Panc1 (cell line): ENCODE data around the gene PRPH. TPM values are rescaled to one million over a fixed set of nuclear protein-coding genes. Genes with fewer than 3 reads are reported as not detected.

Experiments
- ATAC-seq: fragments of 200-7000 bp; cut with Tn5 transposase; 2 replicates; pipeline ENCODE4 v1.9.1; 2020; ENCODE audit warnings: mild to moderate bottlenecking, moderate library complexity
- BruUV-seq: library from RNA; stranded (reverse); fragments of 400-500 nt; replicated peaks from 2 replicates; lab custom pipeline; 2021; lab: Mats Ljungman, UMichigan
- CTCF ChIA-PET: fragments of 300-600 bp; sonication (Branson Sonifier 250); formaldehyde crosslinking; loops from one replicate; lab custom pipeline; 2022; ENCODE audit warnings: antibody characterized with exemption; lab: Charles Lee
- POLR2A ChIA-PET: fragments of 300-600 bp; sonication (Branson Sonifier 250); formaldehyde crosslinking; loops from one replicate; lab custom pipeline; 2022; ENCODE audit warnings: antibody characterized with exemption; lab: Charles Lee
- DNase-seq: peaks from one replicate; pipeline ENCODE4 v3.0.0-alpha.2; 2010; ENCODE audit warnings: low read depth, low spot score
- H3K27ac ChIP-seq: 2 replicates; pipeline ENCODE4 v1.5.1; 2011; ENCODE audit warnings: mild to moderate bottlenecking, low read length, inconsistent platforms
- H3K27me3 ChIP-seq: fragments of 200-500 bp; sonication (Bioruptor generic); 2 replicates; pipeline ENCODE4 v1.6.0; 2014; ENCODE audit warnings: low read length, inconsistent platforms; ENCODE audit not compliant: control insufficient read depth, insufficient read depth
- H3K36me3 ChIP-seq: fragments of 200-500 bp; sonication (Bioruptor generic); 2 replicates; pipeline ENCODE4 v1.5.1; 2014; ENCODE audit warnings: inconsistent platforms, mild to moderate bottlenecking, low read length, moderate library complexity; ENCODE audit not compliant: control insufficient read depth, insufficient read depth
- H3K4me1 ChIP-seq: 2 replicates; pipeline ENCODE4 v1.5.1; 2011; ENCODE audit warnings: inconsistent platforms, mild to moderate bottlenecking, low read length, moderate library complexity; ENCODE audit not compliant: control insufficient read depth, insufficient read depth
- H3K4me3 ChIP-seq, 2 experiments: 2 replicates each; pipeline ENCODE4 v1.5.1; 2011 to 2012; ENCODE audit warnings: low read depth in 2 of 2, low read length in 2 of 2, mild to moderate bottlenecking in 2 of 2, inconsistent platforms in 1 of 2, moderate library complexity in 1 of 2
- H3K9me3 ChIP-seq: fragments of 200-500 bp; sonication (Bioruptor generic); 2 replicates; pipeline ENCODE4 v1.5.1; 2014; ENCODE audit warnings: low read depth, mild to moderate bottlenecking, inconsistent platforms, low read length, moderate library complexity; ENCODE audit not compliant: control insufficient read depth, insufficient read depth
- POLR2AphosphoS5 ChIP-seq: IDR thresholded peaks from 2 replicates; pipeline ENCODE4 v1.6.1; 2012; ENCODE audit warnings: mild to moderate bottlenecking, low read depth, low read length, moderate library complexity
- SIN3A ChIP-seq: IDR thresholded peaks from 2 replicates; pipeline ENCODE4 v1.6.1; 2012; ENCODE audit warnings: low read depth, mild to moderate bottlenecking, low read length, moderate library complexity, borderline replicate concordance; ENCODE audit not compliant: insufficient read depth
- TCF7L2 ChIP-seq: IDR thresholded peaks from 2 replicates; pipeline ENCODE4 v1.6.1; 2011; ENCODE audit warnings: mild to moderate bottlenecking, low read depth, low read length, inconsistent platforms
- in situ Hi-C: cut with HindIII; loops from 2 replicates; pipeline ENCODE4 v1.10.0; 2016; ENCODE audit warnings: low sequenced_read_pairs, low pct_unique_long_range_greater_than_20kb
- intact Hi-C: fragments of 100-400 bp; cut with micrococcal nuclease; formaldehyde crosslinking; loops from one replicate; pipeline ENCODE4 v1.10.0; 2022; ENCODE audit not compliant: unreplicated experiment
- total RNA-seq: library from RNA; stranded (reverse); gene quantifications from one replicate; pipeline ENCODE4 v1.2.1, GENCODE V29; 2021; ENCODE audit not compliant: unreplicated experiment
- TF ChIP-seq, protein P1 (sequence below): fragments of 450-650 bp; IDR thresholded peaks from 2 replicates; pipeline ENCODE4 v1.5.1; 2017; ENCODE audit warnings: mild to moderate bottlenecking
- TF ChIP-seq, protein P2 (sequence below), 2 experiments: IDR thresholded peaks; 2 replicates each; pipeline ENCODE4 v1.6.1; 2011 to 2012; ENCODE audit warnings: low read depth in 2 of 2, control low read depth in 1 of 2, low read length in 1 of 2, mild to moderate bottlenecking in 1 of 2, moderate library complexity in 1 of 2; ENCODE audit not compliant: insufficient read depth in 1 of 2

The PRPH gene
- total RNA-seq, 1 experiment from 2014 or later = 0.39 TPM

- in situ Hi-C loops (no loop called here), intact Hi-C loops (no loop called here)
- H3K27ac ChIP-seq = no peak overlapping the region
- peaks cover 20% of the 10 kb centered on the region for H3K4me1 ChIP-seq
- CTCF ChIA-PET = interaction anchor here (0.5 to 2.1 kb wide), 6 partner anchors 11 to 58 kb away, joined by 3 to 19 read pairs (median 3); no protein-coding TSS in a partner anchor
- DNase-seq (peak; percentile 39), ATAC-seq (peak; percentile 51)
- TF ChIP-seq, protein P1, sequence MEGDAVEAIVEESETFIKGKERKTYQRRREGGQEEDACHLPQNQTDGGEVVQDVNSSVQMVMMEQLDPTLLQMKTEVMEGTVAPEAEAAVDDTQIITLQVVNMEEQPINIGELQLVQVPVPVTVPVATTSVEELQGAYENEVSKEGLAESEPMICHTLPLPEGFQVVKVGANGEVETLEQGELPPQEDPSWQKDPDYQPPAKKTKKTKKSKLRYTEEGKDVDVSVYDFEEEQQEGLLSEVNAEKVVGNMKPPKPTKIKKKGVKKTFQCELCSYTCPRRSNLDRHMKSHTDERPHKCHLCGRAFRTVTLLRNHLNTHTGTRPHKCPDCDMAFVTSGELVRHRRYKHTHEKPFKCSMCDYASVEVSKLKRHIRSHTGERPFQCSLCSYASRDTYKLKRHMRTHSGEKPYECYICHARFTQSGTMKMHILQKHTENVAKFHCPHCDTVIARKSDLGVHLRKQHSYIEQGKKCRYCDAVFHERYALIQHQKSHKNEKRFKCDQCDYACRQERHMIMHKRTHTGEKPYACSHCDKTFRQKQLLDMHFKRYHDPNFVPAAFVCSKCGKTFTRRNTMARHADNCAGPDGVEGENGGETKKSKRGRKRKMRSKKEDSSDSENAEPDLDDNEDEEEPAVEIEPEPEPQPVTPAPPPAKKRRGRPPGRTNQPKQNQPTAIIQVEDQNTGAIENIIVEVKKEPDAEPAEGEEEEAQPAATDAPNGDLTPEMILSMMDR = peak; percentile 96
- TF ChIP-seq TCF7L2 = no peak
- H3K9me3 ChIP-seq = no peaks in the 10 kb centered on the region
- POLR2A ChIA-PET = no interaction called here
- no peaks in the 10 kb centered on the region for H3K36me3 ChIP-seq
- no peaks in the 10 kb centered on the region; the same call in 1 of the 2 replicates for H3K27me3 ChIP-seq
- no TSS peak for BruUV-seq
- H3K4me3 ChIP-seq = peak overlapping the region; percentile 8 to 31; a peak in 2 of 4 replicates
These were observed 47.3 kb downstream of the PRPH start for GRCh38 chr12:49342066-49342913.

DNA sequence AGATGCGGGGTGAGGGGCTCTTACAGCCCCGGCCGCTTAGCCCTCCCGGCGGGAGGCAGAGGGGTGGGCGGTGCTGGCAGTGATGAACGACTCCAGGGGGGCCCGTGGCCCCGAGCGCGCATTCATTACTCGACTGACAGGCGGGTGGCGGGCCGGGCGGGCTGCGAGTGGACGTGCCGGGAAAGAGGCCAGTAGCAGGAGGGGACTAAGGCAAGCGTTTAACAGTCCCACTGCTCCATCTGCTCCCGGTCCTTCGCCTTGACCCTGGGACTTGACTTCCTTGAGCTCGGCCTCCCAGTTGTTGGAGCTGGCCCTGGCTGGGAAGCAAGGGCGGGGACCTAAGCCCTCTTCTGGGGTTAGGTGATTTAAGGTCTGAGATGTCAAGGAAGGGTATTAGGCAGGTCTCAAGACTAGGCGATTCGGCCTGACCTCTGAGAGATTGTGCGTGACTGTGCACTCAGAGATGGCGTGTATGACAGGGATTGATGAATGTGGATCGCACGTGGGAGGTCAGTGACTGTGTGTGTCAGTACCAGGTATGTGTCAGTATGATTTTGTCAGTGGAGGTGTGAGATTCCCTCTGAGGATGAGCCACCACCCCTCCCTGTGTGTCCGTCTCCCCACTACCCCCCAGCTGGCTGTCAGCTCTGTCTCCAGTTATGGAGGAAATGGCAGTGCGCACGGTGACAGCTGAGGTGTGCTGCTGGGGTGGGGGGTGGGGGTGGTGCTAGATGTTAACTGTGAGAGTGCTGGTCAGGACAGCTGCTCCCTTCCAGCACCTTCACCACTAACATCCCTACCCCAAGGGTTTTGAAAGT, 48.2 kb downstream of the PRPH start:
- no peaks in the 10 kb centered on the region for H3K36me3 ChIP-seq
- no peak overlapping the region for H3K27ac ChIP-seq
- ATAC-seq = no peak
- H3K27me3 ChIP-seq = no peaks in the 10 kb centered on the region; the same call in 1 of the 2 replicates
- TF ChIP-seq, protein P1 = no peak
- TF ChIP-seq, protein P2, sequence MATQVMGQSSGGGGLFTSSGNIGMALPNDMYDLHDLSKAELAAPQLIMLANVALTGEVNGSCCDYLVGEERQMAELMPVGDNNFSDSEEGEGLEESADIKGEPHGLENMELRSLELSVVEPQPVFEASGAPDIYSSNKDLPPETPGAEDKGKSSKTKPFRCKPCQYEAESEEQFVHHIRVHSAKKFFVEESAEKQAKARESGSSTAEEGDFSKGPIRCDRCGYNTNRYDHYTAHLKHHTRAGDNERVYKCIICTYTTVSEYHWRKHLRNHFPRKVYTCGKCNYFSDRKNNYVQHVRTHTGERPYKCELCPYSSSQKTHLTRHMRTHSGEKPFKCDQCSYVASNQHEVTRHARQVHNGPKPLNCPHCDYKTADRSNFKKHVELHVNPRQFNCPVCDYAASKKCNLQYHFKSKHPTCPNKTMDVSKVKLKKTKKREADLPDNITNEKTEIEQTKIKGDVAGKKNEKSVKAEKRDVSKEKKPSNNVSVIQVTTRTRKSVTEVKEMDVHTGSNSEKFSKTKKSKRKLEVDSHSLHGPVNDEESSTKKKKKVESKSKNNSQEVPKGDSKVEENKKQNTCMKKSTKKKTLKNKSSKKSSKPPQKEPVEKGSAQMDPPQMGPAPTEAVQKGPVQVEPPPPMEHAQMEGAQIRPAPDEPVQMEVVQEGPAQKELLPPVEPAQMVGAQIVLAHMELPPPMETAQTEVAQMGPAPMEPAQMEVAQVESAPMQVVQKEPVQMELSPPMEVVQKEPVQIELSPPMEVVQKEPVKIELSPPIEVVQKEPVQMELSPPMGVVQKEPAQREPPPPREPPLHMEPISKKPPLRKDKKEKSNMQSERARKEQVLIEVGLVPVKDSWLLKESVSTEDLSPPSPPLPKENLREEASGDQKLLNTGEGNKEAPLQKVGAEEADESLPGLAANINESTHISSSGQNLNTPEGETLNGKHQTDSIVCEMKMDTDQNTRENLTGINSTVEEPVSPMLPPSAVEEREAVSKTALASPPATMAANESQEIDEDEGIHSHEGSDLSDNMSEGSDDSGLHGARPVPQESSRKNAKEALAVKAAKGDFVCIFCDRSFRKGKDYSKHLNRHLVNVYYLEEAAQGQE (IDR thresholded peaks at IDR 0.05; ENCODE audit: insufficient read depth in 1 of 2, low read depth in 2 of 2, low read length in 1 of 2) = no peak
- TF ChIP-seq TCF7L2 = no peak
- no peak for TF ChIP-seq SIN3A
- TF ChIP-seq POLR2AphosphoS5 = no peak
- POLR2A ChIA-PET = no interaction called here
- in situ Hi-C loops = no loop called here
- intact Hi-C loops = no loop called here
- no peak for DNase-seq
- H3K4me1 ChIP-seq = peaks cover 22% of the 10 kb centered on the region
- CTCF ChIA-PET = interaction anchor here (0.5 to 2.1 kb wide), 4 partner anchors 11 to 54 kb away, joined by 3 to 19 read pairs (median 4); no protein-coding TSS in a partner anchor
- no TSS peak for BruUV-seq
- no peaks in the 10 kb centered on the region for H3K9me3 ChIP-seq
- peak overlapping the region; percentile 7 to 31; a peak in 2 of 4 replicates for H3K4me3 ChIP-seq
